ENCODE results near the gene GIGYF2. TPM values are rescaled to one million over a fixed set of nuclear protein-coding genes. Genes with fewer than 3 reads are reported as not detected.

GIGYF2 gene
- total RNA-seq, 2 experiments from 2014 or later, result 50.5 to 60.9 TPM

- peaks cover 39% of the 10 kb centered on the region for H3K4me1 ChIP-seq (ENCODE audit: insufficient read depth, low read length, poor library complexity, severe bottlenecking)
Measured at GRCh38 chr2:232835687-232836208, 138.6 kb downstream of the GIGYF2 start.

DNA sequence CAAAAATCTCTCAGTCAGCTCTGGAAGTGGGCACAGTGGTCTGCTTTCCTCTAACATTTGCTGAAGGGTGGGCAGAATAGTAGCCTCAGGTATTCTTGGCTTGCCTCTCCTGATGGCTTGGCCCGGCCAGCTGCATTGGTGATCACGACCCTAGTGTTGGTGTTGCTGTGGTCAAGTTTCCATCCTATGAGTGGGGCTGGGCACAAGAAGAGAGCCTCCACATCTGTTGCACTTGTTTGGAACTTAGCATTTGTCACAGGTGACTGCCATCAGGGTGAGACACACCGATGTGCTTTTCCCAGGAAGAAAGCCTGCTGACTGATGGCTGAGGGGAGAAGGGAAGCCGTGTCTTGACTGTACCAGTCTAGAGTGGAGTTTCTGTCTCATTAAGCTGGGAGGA is 139.8 kb downstream of the GIGYF2 start:
- peaks cover 39% of the 10 kb centered on the region for H3K4me1 ChIP-seq (ENCODE audit: insufficient read depth, low read length, poor library complexity, severe bottlenecking)
- peaks cover 3% of the 10 kb centered on the region; the same call in 1 of the 2 replicates for H3K79me2 ChIP-seq (ENCODE audit: insufficient read depth, low read depth, low read length)
- peak overlapping the region; percentile 2 for H3K27ac ChIP-seq (ENCODE audit: low read depth, low read length, poor library complexity, severe bottlenecking)
- ChIA-PET CTCF (ENCODE audit: unreplicated experiment) (no interaction called here), POLR2A (interaction anchor here (0.6 to 1.0 kb wide), 2 partner anchors 10 to 33 kb away, joined by 3 to 5 read pairs; no protein-coding TSS in a partner anchor)
- DNase-seq (ENCODE audit: low spot score), result no peak
- H3K36me3 ChIP-seq (ENCODE audit: insufficient read depth, low read length), result peaks cover 75% of the 10 kb centered on the region
- no peak overlapping the region for H3K4me2 ChIP-seq (ENCODE audit: low read length)
- intact Hi-C loops (cut with micrococcal nuclease; ENCODE audit: unreplicated experiment), result no loop called here
- no peaks in the 10 kb centered on the region for H3K9me2 ChIP-seq (ENCODE audit: insufficient read depth, low read length)
- H3K4me3 ChIP-seq (ENCODE audit: low read depth, low read length, poor library complexity, severe bottlenecking), result no peak overlapping the region
- H3K9me3 ChIP-seq (ENCODE audit: low read length), result no peaks in the 10 kb centered on the region
- BruUV-seq (replicated peaks), result no TSS peak
- no peaks in the 10 kb centered on the region for H4K20me1 ChIP-seq (ENCODE audit: insufficient read depth, low read length)
- H2AFZ ChIP-seq (ENCODE audit: low read length), result no peak overlapping the region
- TF ChIP-seq EZH2phosphoT487 (IDR thresholded peaks at IDR 0.05; ENCODE audit: borderline replicate concordance, low read depth, low read length), result no peak
- TF ChIP-seq CTCF (conservative IDR thresholded peaks at IDR 0.05; ENCODE audit: low read length), result no peak

More at GRCh38 chr2:232835687-232836208, 138.6 kb downstream of the GIGYF2 start:
- H3K4me2 ChIP-seq (ENCODE audit: low read length), result no peak overlapping the region
- H3K9me2 ChIP-seq (ENCODE audit: insufficient read depth, low read length), result no peaks in the 10 kb centered on the region
- POLR2A ChIA-PET, result interaction anchor here (0.6 kb wide), 1 partner anchor 99 kb away, joined by 3 read pairs; no protein-coding TSS in a partner anchor
- CTCF ChIA-PET (ENCODE audit: unreplicated experiment), result no interaction called here
- H2AFZ ChIP-seq (ENCODE audit: low read length), result no peak overlapping the region
- peaks cover 3% of the 10 kb centered on the region; the same call in 1 of the 2 replicates for H3K79me2 ChIP-seq (ENCODE audit: insufficient read depth, low read depth, low read length)
- H3K9me3 ChIP-seq (ENCODE audit: low read length), result no peaks in the 10 kb centered on the region
- no peak overlapping the region for H3K4me3 ChIP-seq (ENCODE audit: low read depth, low read length, poor library complexity, severe bottlenecking)
- intact Hi-C loops (cut with micrococcal nuclease; ENCODE audit: unreplicated experiment), result no loop called here
- no peaks in the 10 kb centered on the region for H4K20me1 ChIP-seq (ENCODE audit: insufficient read depth, low read length)
- H3K27ac ChIP-seq (ENCODE audit: low read depth, low read length, poor library complexity, severe bottlenecking), result no peak overlapping the region
- H3K36me3 ChIP-seq (ENCODE audit: insufficient read depth, low read length), result peaks cover 76% of the 10 kb centered on the region
- BruUV-seq (replicated peaks), result no TSS peak
- TF ChIP-seq CTCF (conservative IDR thresholded peaks at IDR 0.05; ENCODE audit: low read length), result no peak
- no peak for DNase-seq (ENCODE audit: low spot score)

GRCh38 chr2:232838406-232838874 is 141.3 kb downstream of the GIGYF2 start:
- TF ChIP-seq EZH2phosphoT487 (IDR thresholded peaks at IDR 0.05; ENCODE audit: borderline replicate concordance, low read depth, low read length), result no peak
- no peak for TF ChIP-seq CTCF (conservative IDR thresholded peaks at IDR 0.05; ENCODE audit: low read length)
- Histone ChIP-seq H3K4me2 (ENCODE audit: low read length) (peak overlapping the region; percentile 74), H3K79me2 (ENCODE audit: insufficient read depth, low read depth, low read length) (peaks cover 3% of the 10 kb centered on the region; the same call in 1 of the 2 replicates), H2AFZ (ENCODE audit: low read length) (peak overlapping the region; percentile 39; the same call in 1 of the 2 replicates), H3K36me3 (ENCODE audit: insufficient read depth, low read length) (peaks cover 79% of the 10 kb centered on the region), H3K27ac (ENCODE audit: low read depth, low read length, poor library complexity, severe bottlenecking) (peak overlapping the region; percentile 85), H3K4me3 (ENCODE audit: low read depth, low read length, poor library complexity, severe bottlenecking) (peak overlapping the region; percentile 32), H4K20me1 (ENCODE audit: insufficient read depth, low read length) (no peaks in the 10 kb centered on the region), H3K9me3 (ENCODE audit: low read length) (no peaks in the 10 kb centered on the region), H3K4me1 (ENCODE audit: insufficient read depth, low read length, poor library complexity, severe bottlenecking) (peaks cover 39% of the 10 kb centered on the region), H3K9me2 (ENCODE audit: insufficient read depth, low read length) (no peaks in the 10 kb centered on the region)
- intact Hi-C loops (cut with micrococcal nuclease; ENCODE audit: unreplicated experiment), result loop anchor here (2.0 kb wide), 1 partner anchor 28 kb away; no protein-coding TSS in a partner anchor
- peak; percentile 90 for DNase-seq (ENCODE audit: low spot score)
- no TSS peak for BruUV-seq (replicated peaks)
- POLR2A ChIA-PET, result no interaction called here
- CTCF ChIA-PET (ENCODE audit: unreplicated experiment), result no interaction called here
